BE2C (cell line): Measurements from ENCODE around the gene AEN.
A peak's percentile ranks its signal among the peaks of the same experiment; 100 is the strongest.

ENCODE experiments used
- DNase-seq: peaks from one replicate; pipeline ENCODE4 v3.0.0-alpha.2; 2020
- H3K27me3 ChIP-seq: fragments of 250-450 bp; sonication (Bioruptor Pico); 2 replicates; pipeline ENCODE4 v1.5.1; 2020; ENCODE audit warnings: mild to moderate bottlenecking
- H3K36me3 ChIP-seq: fragments of 250-450 bp; sonication (Bioruptor Pico); 2 replicates; pipeline ENCODE4 v1.5.1; 2020; ENCODE audit warnings: mild to moderate bottlenecking
- H3K4me1 ChIP-seq: fragments of 250-450 bp; sonication (Bioruptor Pico); 2 replicates; pipeline ENCODE4 v1.5.1; 2020
- H3K4me3 ChIP-seq: 2 replicates; pipeline ENCODE4 v1.5.1; 2011; ENCODE audit warnings: low read depth, low read length
- H3K9me3 ChIP-seq: fragments of 250-450 bp; sonication (Bioruptor Pico); 2 replicates; pipeline ENCODE4 v1.5.1; 2020
- TF ChIP-seq, protein P1 (sequence below): IDR thresholded peaks from 2 replicates; pipeline ENCODE4 v1.5.1; 2012; ENCODE audit warnings: mild to moderate bottlenecking, low read depth, low read length

AEN gene

GRCh38 chr15:88610701-88611231 lies 10.4 kb upstream of the AEN start:
- TF ChIP-seq, protein P1, sequence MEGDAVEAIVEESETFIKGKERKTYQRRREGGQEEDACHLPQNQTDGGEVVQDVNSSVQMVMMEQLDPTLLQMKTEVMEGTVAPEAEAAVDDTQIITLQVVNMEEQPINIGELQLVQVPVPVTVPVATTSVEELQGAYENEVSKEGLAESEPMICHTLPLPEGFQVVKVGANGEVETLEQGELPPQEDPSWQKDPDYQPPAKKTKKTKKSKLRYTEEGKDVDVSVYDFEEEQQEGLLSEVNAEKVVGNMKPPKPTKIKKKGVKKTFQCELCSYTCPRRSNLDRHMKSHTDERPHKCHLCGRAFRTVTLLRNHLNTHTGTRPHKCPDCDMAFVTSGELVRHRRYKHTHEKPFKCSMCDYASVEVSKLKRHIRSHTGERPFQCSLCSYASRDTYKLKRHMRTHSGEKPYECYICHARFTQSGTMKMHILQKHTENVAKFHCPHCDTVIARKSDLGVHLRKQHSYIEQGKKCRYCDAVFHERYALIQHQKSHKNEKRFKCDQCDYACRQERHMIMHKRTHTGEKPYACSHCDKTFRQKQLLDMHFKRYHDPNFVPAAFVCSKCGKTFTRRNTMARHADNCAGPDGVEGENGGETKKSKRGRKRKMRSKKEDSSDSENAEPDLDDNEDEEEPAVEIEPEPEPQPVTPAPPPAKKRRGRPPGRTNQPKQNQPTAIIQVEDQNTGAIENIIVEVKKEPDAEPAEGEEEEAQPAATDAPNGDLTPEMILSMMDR, result peak; percentile 36
- Histone ChIP-seq H3K9me3 (no peaks in the 10 kb centered on the region), H3K4me1 (peaks cover 7% of the 10 kb centered on the region), H3K36me3 (no peaks in the 10 kb centered on the region), H3K27me3 (peaks cover 8% of the 10 kb centered on the region), H3K4me3 (no peak overlapping the region)
- no peak for DNase-seq

- DNase-seq, result no peak
- TF ChIP-seq, protein P1, result no peak
- H3K27me3 ChIP-seq, result no peaks in the 10 kb centered on the region
- H3K4me3 ChIP-seq, result no peak overlapping the region
- no peaks in the 10 kb centered on the region for H3K36me3 ChIP-seq
- no peaks in the 10 kb centered on the region for H3K9me3 ChIP-seq
- peaks cover 7% of the 10 kb centered on the region for H3K4me1 ChIP-seq
Measured at GRCh38 chr15:88612186-88612796, 8.8 kb upstream of the AEN start.

GRCh38 chr15:88613074-88613944 lies 7.8 kb upstream of the AEN start:
- no peak overlapping the region for H3K4me3 ChIP-seq
- H3K4me1 ChIP-seq, result peaks cover 7% of the 10 kb centered on the region
- H3K36me3 ChIP-seq, result no peaks in the 10 kb centered on the region
- H3K27me3 ChIP-seq, result no peaks in the 10 kb centered on the region
- H3K9me3 ChIP-seq, result no peaks in the 10 kb centered on the region
- no peak for DNase-seq
- TF ChIP-seq, protein P1, result no peak

DNA sequence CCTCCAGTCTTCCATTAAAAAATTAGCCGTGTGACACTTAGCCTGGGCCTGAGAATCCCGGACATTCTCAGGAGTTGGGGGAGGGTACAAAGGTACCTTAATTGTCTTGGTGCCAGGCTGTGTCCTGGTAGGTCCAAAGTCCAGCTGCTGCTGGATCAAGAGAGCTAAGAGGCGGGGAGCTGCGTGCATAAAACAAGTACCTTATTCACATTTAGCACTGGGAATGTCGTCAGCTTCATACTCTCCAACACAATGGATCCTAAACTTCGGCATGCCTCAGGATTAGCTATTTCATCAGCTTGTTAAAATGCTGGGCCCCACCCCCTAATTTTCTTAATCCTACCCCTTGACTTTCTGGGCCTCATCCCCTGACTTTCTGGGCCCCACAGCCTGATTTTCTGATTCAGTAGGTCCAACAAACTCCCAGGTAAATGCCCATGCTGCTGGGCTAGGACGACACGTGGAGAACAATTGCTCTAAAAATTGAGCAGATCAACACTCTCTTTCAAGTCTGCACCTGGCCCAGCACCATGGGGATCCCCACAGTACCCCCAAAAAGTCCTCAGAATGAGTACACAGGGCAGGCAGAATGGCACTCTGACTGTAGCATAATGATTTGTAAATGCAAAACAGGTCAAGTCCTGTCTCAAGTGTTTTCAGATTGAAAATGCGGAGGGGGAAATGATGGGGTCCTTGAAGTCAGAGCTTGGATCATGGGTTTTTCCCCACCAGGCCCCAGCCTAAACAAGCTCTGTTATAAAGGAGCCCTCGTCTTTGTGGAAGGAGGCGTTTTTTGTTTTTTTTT lies 5.6 kb upstream of the AEN start:
- Histone ChIP-seq H3K9me3 (no peaks in the 10 kb centered on the region), H3K27me3 (no peaks in the 10 kb centered on the region), H3K4me1 (peaks cover 5% of the 10 kb centered on the region), H3K4me3 (no peak overlapping the region), H3K36me3 (no peaks in the 10 kb centered on the region)
- DNase-seq, result no peak
- TF ChIP-seq, protein P1, result no peak

DNA sequence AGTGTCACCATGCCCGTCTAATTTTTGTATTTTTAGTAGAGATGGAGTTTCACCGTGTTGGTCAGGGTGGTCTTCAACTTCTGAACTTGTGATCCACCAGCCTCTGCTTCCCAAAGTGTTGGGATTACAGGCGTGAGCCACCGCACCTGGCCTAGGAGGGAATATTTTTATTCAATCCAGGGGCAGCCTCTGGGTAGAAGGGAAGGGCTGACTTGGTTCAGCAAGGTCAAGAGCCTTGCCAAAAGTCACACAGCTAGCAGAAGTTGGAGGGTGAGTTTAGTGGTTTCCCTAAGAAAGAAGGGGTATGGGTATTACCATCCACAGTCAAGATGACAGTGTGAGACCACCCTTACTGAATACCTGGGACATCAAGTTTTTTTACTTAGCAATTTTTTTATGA lies 4.9 kb upstream of the AEN start:
- no peaks in the 10 kb centered on the region for H3K36me3 ChIP-seq
- H3K27me3 ChIP-seq, result no peaks in the 10 kb centered on the region
- H3K4me3 ChIP-seq, result no peak overlapping the region
- TF ChIP-seq, protein P1, result no peak
- DNase-seq, result no peak
- no peaks in the 10 kb centered on the region for H3K9me3 ChIP-seq
- no peaks in the 10 kb centered on the region; the same call in 1 of the 2 replicates for H3K4me1 ChIP-seq
